IMR-90 (cell line): ENCODE data around the gene MTF1. TPM values are rescaled to one million over a fixed set of nuclear protein-coding genes. Genes with fewer than 3 reads are reported as not detected.

Experiments
- ATAC-seq: fragments of 200-7000 bp; cut with Tn5 transposase; 2 replicates; pipeline ENCODE4 v1.9.1; 2020; ENCODE audit warnings: low read depth, mild to moderate bottlenecking, moderate library complexity
- BruUV-seq: library from RNA; stranded (reverse); fragments of 400-500 nt; replicated peaks from 2 replicates; lab custom pipeline; 2021; lab: Mats Ljungman, UMichigan
- CTCF ChIA-PET: fragments of 300-600 bp; formaldehyde crosslinking; extraction: SDS; loops from one replicate; lab custom pipeline; 2021; ENCODE audit warnings: antibody characterized with exemption; lab: Yijun Ruan, JAX
- POLR2A ChIA-PET: fragments of 300-600 bp; sonication (Branson Sonifier 250); formaldehyde crosslinking; loops from one replicate; lab custom pipeline; 2022; ENCODE audit warnings: antibody characterized with exemption; ENCODE audit not compliant: unreplicated experiment; lab: Charles Lee
- DNase-seq: peaks from one replicate; pipeline ENCODE4 v3.0.0; 2013
- H2AFZ ChIP-seq: replicated peaks from 2 replicates; pipeline ENCODE3; 2013; ENCODE audit warnings: low read length, mild to moderate bottlenecking; ENCODE audit not compliant: poor library complexity
- H2AK5ac ChIP-seq: 2 replicates; pipeline ENCODE4 v1.6.1; 2013; ENCODE audit warnings: low read depth, low read length, inconsistent platforms
- H2AK9ac ChIP-seq: replicated peaks from 2 replicates; pipeline ENCODE3; 2013; ENCODE audit warnings: mild to moderate bottlenecking, low read depth, low read length, moderate library complexity; ENCODE audit not compliant: poor library complexity
- H2BK120ac ChIP-seq: 2 replicates; pipeline ENCODE4 v1.6.1; 2013; ENCODE audit warnings: low read depth, low read length, inconsistent platforms
- H2BK15ac ChIP-seq: 3 replicates; pipeline ENCODE4 v1.6.1; 2013; ENCODE audit warnings: low read depth, low read length, inconsistent platforms
- H2BK20ac ChIP-seq: 2 replicates; pipeline ENCODE4 v1.6.1; 2013; ENCODE audit warnings: low read depth, mild to moderate bottlenecking, inconsistent platforms, low read length, moderate library complexity
- H2BK5ac ChIP-seq: 2 replicates; pipeline ENCODE4 v1.6.1; 2013; ENCODE audit warnings: mild to moderate bottlenecking, low read depth, low read length, inconsistent platforms; ENCODE audit not compliant: poor library complexity, severe bottlenecking
- H3K14ac ChIP-seq: replicated peaks from 2 replicates; pipeline ENCODE4 v1.6.1; 2013; ENCODE audit warnings: low read depth, low read length, inconsistent platforms
- H3K18ac ChIP-seq: 2 replicates; pipeline ENCODE4 v1.6.1; 2013; ENCODE audit warnings: low read depth, low read length, control low read depth
- H3K23ac ChIP-seq: 2 replicates; pipeline ENCODE4 v1.6.1; 2013; ENCODE audit warnings: low read depth, low read length, inconsistent platforms
- H3K27ac ChIP-seq: 2 replicates; pipeline ENCODE4 v1.5.1; 2013; ENCODE audit warnings: mild to moderate bottlenecking, control low read depth, low read length; ENCODE audit not compliant: insufficient read depth
- H3K27me3 ChIP-seq: 2 replicates; pipeline ENCODE4 v1.6.1; 2013; ENCODE audit warnings: low read length; ENCODE audit not compliant: control insufficient read depth, insufficient read depth
- H3K36me3 ChIP-seq: 2 replicates; pipeline ENCODE4 v1.6.1; 2013; ENCODE audit warnings: low read length, mixed read lengths; ENCODE audit not compliant: control insufficient read depth, insufficient read depth
- H3K4ac ChIP-seq: 2 replicates; pipeline ENCODE4 v1.6.1; 2013; ENCODE audit warnings: low read depth, low read length, inconsistent platforms
- H3K4me1 ChIP-seq: 2 replicates; pipeline ENCODE4 v1.6.1; 2013; ENCODE audit warnings: low read length, mixed read lengths; ENCODE audit not compliant: control insufficient read depth, insufficient read depth
- H3K4me2 ChIP-seq: 2 replicates; pipeline ENCODE4 v1.6.1; 2013; ENCODE audit warnings: low read depth, mild to moderate bottlenecking, control low read depth, low read length, moderate library complexity
- H3K4me3 ChIP-seq: 2 replicates; pipeline ENCODE4 v1.5.1; 2013; ENCODE audit warnings: low read depth, mild to moderate bottlenecking, control low read depth, low read length, moderate library complexity; ENCODE audit not compliant: insufficient read depth
- H3K56ac ChIP-seq: 2 replicates; pipeline ENCODE4 v1.6.1; 2013; ENCODE audit warnings: low read length, inconsistent platforms; ENCODE audit not compliant: insufficient read depth; ENCODE audit errors: extremely low read depth
- H3K79me1 ChIP-seq, 2 experiments: 2 replicates each; pipeline ENCODE4 v1.6.1; 2013; ENCODE audit warnings: low read length in 2 of 2, inconsistent platforms in 1 of 2, low read depth in 1 of 2
- H3K9ac ChIP-seq: 2 replicates; pipeline ENCODE4 v1.6.1; 2013; ENCODE audit warnings: low read depth, low read length, control low read depth
- H3K9me1 ChIP-seq: 2 replicates; pipeline ENCODE4 v1.6.1; 2013; ENCODE audit warnings: low read length, inconsistent platforms; ENCODE audit not compliant: insufficient read depth
- H3K9me3 ChIP-seq: 2 replicates; pipeline ENCODE4 v1.6.1; 2013; ENCODE audit warnings: low read length; ENCODE audit not compliant: control insufficient read depth, insufficient read depth
- H4K20me1 ChIP-seq: 2 replicates; pipeline ENCODE4 v1.6.1; 2013; ENCODE audit warnings: low read length, inconsistent platforms; ENCODE audit not compliant: insufficient read depth
- H4K5ac ChIP-seq: 2 replicates; pipeline ENCODE4 v1.6.1; 2013; ENCODE audit warnings: mild to moderate bottlenecking, low read depth, low read length, control low read depth
- H4K8ac ChIP-seq, 2 experiments: 2 replicates each; pipeline ENCODE4 v1.6.1; 2013; ENCODE audit warnings: low read depth in 2 of 2, low read length in 2 of 2, control low read depth in 1 of 2, inconsistent platforms in 1 of 2
- H4K91ac ChIP-seq: 2 replicates; pipeline ENCODE4 v1.6.1; 2013; ENCODE audit warnings: low read depth, low read length, inconsistent platforms; ENCODE audit not compliant: insufficient read depth
- BHLHE40 ChIP-seq: fragments of 150-350 bp; IDR thresholded peaks from 2 replicates; pipeline ENCODE4 v1.6.1; 2016; ENCODE audit warnings: mild to moderate bottlenecking, low read depth, low read length
- CEBPB ChIP-seq: IDR thresholded peaks from 2 replicates; pipeline ENCODE4 v1.6.1; 2012; ENCODE audit warnings: low read depth, low read length, improper control_type of control experiment
- CHD1 ChIP-seq: IDR thresholded peaks from 2 replicates; pipeline ENCODE4 v1.6.1; 2012; ENCODE audit warnings: low read depth, low read length, improper control_type of control experiment
- CTCF ChIP-seq: conservative IDR thresholded peaks from 2 replicates; pipeline ENCODE4 v1.5.1; 2012; ENCODE audit warnings: mild to moderate bottlenecking, low read depth, low read length, improper control_type of control experiment
- FOS ChIP-seq: fragments of 150-350 bp; IDR thresholded peaks from 2 replicates; pipeline ENCODE4 v1.6.1; 2016; ENCODE audit warnings: low read depth, low read length
- MAFK ChIP-seq: IDR thresholded peaks from 2 replicates; pipeline ENCODE4 v1.6.1; 2012; ENCODE audit warnings: low read depth, low read length, improper control_type of control experiment
- MAZ ChIP-seq: IDR thresholded peaks from 2 replicates; pipeline ENCODE4 v1.6.1; 2012; ENCODE audit warnings: low read depth, mild to moderate bottlenecking, low read length, improper control_type of control experiment, moderate library complexity, borderline replicate concordance
- MXI1 ChIP-seq: IDR thresholded peaks from 2 replicates; pipeline ENCODE4 v1.6.1; 2012; ENCODE audit warnings: low read depth, mild to moderate bottlenecking, low read length, moderate library complexity, borderline replicate concordance
- NFE2L2 ChIP-seq: fragments of 150-350 bp; IDR thresholded peaks from 2 replicates; pipeline ENCODE4 v1.6.1; 2016; ENCODE audit warnings: low read depth, mild to moderate bottlenecking, low read length
- POLR2A ChIP-seq: IDR thresholded peaks from 2 replicates; pipeline ENCODE4 v1.6.1; 2012; ENCODE audit warnings: mild to moderate bottlenecking, low read depth, low read length
- RAD21 ChIP-seq: IDR thresholded peaks from 2 replicates; pipeline ENCODE4 v1.6.1; 2012; ENCODE audit warnings: low read length, improper control_type of control experiment
- RCOR1 ChIP-seq: IDR thresholded peaks from 2 replicates; pipeline ENCODE4 v1.6.1; 2012; ENCODE audit warnings: mild to moderate bottlenecking, low read length, improper control_type of control experiment; ENCODE audit not compliant: insufficient replicate concordance
- RFX5 ChIP-seq: IDR thresholded peaks from 2 replicates; pipeline ENCODE4 v1.8.0; 2012; ENCODE audit warnings: low read depth, mild to moderate bottlenecking, low read length, moderate library complexity
- SMC3 ChIP-seq: fragments of 150-350 bp; IDR thresholded peaks from 2 replicates; pipeline ENCODE4 v1.6.1; 2016; ENCODE audit warnings: low read depth, mild to moderate bottlenecking, antibody characterized with exemption, low read length, moderate library complexity
- USF2 ChIP-seq: fragments of 150-350 bp; IDR thresholded peaks from 2 replicates; pipeline ENCODE4 v1.6.1; 2017; ENCODE audit warnings: mild to moderate bottlenecking, antibody characterized with exemption, low read length, low read depth
- WGBS, 2 experiments: methylation state at CpG; one replicate each; pipeline versions ENCODE4 v1.1.5 to v1.1.7; 2013; ENCODE audit warnings: missing lambda C conversion rate in 2 of 2; ENCODE audit not compliant: insufficient read length in 1 of 2; ENCODE audit errors: extremely low coverage in 2 of 2; 5-methylcytosine and 5-hydroxymethylcytosine counted together
- dilution Hi-C: fragments of 300-500 bp; cut with HindIII; formaldehyde crosslinking; loops from one replicate; pipeline ENCODE4 v1.14.3; 2018; ENCODE audit warnings: low sequenced_read_pairs; ENCODE audit not compliant: unreplicated experiment
- in situ Hi-C: fragments of 300-500 bp; cut with MboI; formaldehyde crosslinking; loops from 3 replicates; pipeline ENCODE4 v1.14.3; 2019; ENCODE audit warnings: low sequenced_read_pairs, inconsistent platforms, mixed read lengths
- intact Hi-C: fragments of 100-400 bp; cut with micrococcal nuclease; formaldehyde crosslinking; loops from 2 replicates; pipeline ENCODE4 v1.10.0; 2022
- polyA plus RNA-seq, 3 experiments: library from polyadenylated mRNA; depleted of rRNA; stranded (reverse); fragments of >200 nt; gene quantifications; 2 replicates each; pipeline ENCODE4 v1.2.3, GENCODE V29; 2012; ENCODE audit warnings: low replicate concordance in 1 of 3
- total RNA-seq: library from RNA; depleted of rRNA; stranded (reverse); fragments of >200 nt; gene quantifications from 2 replicates; pipeline ENCODE4 v1.2.3, GENCODE V29; 2012
- TF ChIP-seq, protein P1 (sequence below): fragments of 150-350 bp; IDR thresholded peaks from 2 replicates; pipeline ENCODE4 v1.6.1; 2016; ENCODE audit warnings: low read depth, mild to moderate bottlenecking, low read length, moderate library complexity, borderline replicate concordance

The MTF1 gene
- total and polyA plus RNA-seq, 2 of the 4 experiments (the other 2 are of a cell fraction): 2.3 to 4.7 TPM

- H2AK9ac ChIP-seq: no peak overlapping the region
- no peak overlapping the region for H3K27ac ChIP-seq
- H4K20me1 ChIP-seq: no peaks in the 10 kb centered on the region
- ATAC-seq (no peak), DNase-seq (no peak)
- no CpG with 5 or more reads among the region's 2 CpGs for WGBS, 2 experiments
- H3K79me1 ChIP-seq: no peaks in the 10 kb centered on the region
- ChIA-PET CTCF (no interaction called here), POLR2A (no interaction called here)
- in situ Hi-C loops (no loop called here), intact Hi-C loops (no loop called here), dilution Hi-C loops (no loop called here)
- no peak overlapping the region for H3K4me3 ChIP-seq
- H3K14ac ChIP-seq: no peak overlapping the region
- H2AFZ ChIP-seq: no peak overlapping the region
- H3K4ac ChIP-seq: no peak overlapping the region
- no peak overlapping the region for H2BK20ac ChIP-seq
- H2AK5ac ChIP-seq: no peak overlapping the region
- no peak overlapping the region for H3K4me2 ChIP-seq
- no peak overlapping the region for H3K18ac ChIP-seq
- H3K9me3 ChIP-seq: no peaks in the 10 kb centered on the region; the same call in 1 of the 2 replicates
- no peak overlapping the region for H4K8ac ChIP-seq
- H3K36me3 ChIP-seq: no peaks in the 10 kb centered on the region
- TF ChIP-seq BHLHE40: no peak
- no peak for TF ChIP-seq POLR2A
- no peak for TF ChIP-seq USF2
- TF ChIP-seq RCOR1: no peak
- no peak for TF ChIP-seq SMC3
- no peak for TF ChIP-seq MAFK
- no peak for TF ChIP-seq CTCF
- TF ChIP-seq CHD1: no peak
- TF ChIP-seq, protein P1, sequence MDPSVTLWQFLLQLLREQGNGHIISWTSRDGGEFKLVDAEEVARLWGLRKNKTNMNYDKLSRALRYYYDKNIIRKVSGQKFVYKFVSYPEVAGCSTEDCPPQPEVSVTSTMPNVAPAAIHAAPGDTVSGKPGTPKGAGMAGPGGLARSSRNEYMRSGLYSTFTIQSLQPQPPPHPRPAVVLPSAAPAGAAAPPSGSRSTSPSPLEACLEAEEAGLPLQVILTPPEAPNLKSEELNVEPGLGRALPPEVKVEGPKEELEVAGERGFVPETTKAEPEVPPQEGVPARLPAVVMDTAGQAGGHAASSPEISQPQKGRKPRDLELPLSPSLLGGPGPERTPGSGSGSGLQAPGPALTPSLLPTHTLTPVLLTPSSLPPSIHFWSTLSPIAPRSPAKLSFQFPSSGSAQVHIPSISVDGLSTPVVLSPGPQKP: no peak
- TF ChIP-seq MXI1: no peak
- no peak for TF ChIP-seq FOS
- no peak for TF ChIP-seq RFX5
- TF ChIP-seq NFE2L2: no peak
- no peak for TF ChIP-seq RAD21
- no peak for TF ChIP-seq CEBPB
- no peak for TF ChIP-seq MAZ
- no peak overlapping the region for H3K23ac ChIP-seq
- no peak overlapping the region for H4K91ac ChIP-seq
- no TSS peak for BruUV-seq
- H4K5ac ChIP-seq: no peak overlapping the region
- no peak overlapping the region for H3K9ac ChIP-seq
- H3K4me1 ChIP-seq: no peaks in the 10 kb centered on the region
- H3K56ac ChIP-seq: no peak overlapping the region
- H3K9me1 ChIP-seq: no peaks in the 10 kb centered on the region
- peaks cover 36% of the 10 kb centered on the region for H3K27me3 ChIP-seq
- H2BK5ac ChIP-seq: no peak overlapping the region
- no peak overlapping the region for H2BK120ac ChIP-seq
- no peak overlapping the region for H2BK15ac ChIP-seq
Measured at GRCh38 chr1:37767488-37767887, 91.9 kb downstream of the MTF1 start.
